OCI-LY7 (cell line): ENCODE data around the gene SLC9C2. TPM values are rescaled to one million over a fixed set of nuclear protein-coding genes. Genes with fewer than 3 reads are reported as not detected.
"Not testable (repeated sequence)": the region's sequence is repeated elsewhere in the genome, so short reads cannot be mapped to it uniquely, and the experiment has no call there.

Source experiments
- BruUV-seq: library from RNA; stranded (reverse); fragments of 400-500 nt; replicated peaks from 2 replicates; lab custom pipeline; 2021; lab: Mats Ljungman, UMichigan
- CTCF ChIA-PET: fragments of 300-600 bp; sonication (Branson Sonifier 250); formaldehyde crosslinking; loops from one replicate; lab custom pipeline; 2022; ENCODE audit warnings: antibody characterized with exemption; ENCODE audit not compliant: unreplicated experiment; lab: Charles Lee
- POLR2A ChIA-PET: fragments of 300-600 bp; sonication (Branson Sonifier 250); formaldehyde crosslinking; loops from one replicate; lab custom pipeline; 2022; ENCODE audit warnings: antibody characterized with exemption; lab: Charles Lee
- DNase-seq: peaks from one replicate; pipeline ENCODE4 v3.0.0-alpha.2; 2015; ENCODE audit warnings: low spot score
- H2AFZ ChIP-seq: fragments of 200-600 bp; sonication (generic), shearing (Covaris generic); 2 replicates; pipeline ENCODE4 v1.6.1; 2014; ENCODE audit warnings: mild to moderate bottlenecking, antibody characterized with exemption, low read length, moderate library complexity
- H3K27ac ChIP-seq: fragments of 200-600 bp; sonication (generic); 2 replicates; pipeline ENCODE4 v1.5.1; 2014; ENCODE audit warnings: mixed run types, low read depth, mild to moderate bottlenecking, moderate library complexity, low read length, inconsistent platforms; ENCODE audit not compliant: poor library complexity, severe bottlenecking
- H3K36me3 ChIP-seq: fragments of 200-600 bp; sonication (generic); 2 replicates; pipeline ENCODE4 v1.6.1; 2014; ENCODE audit warnings: mild to moderate bottlenecking, antibody characterized with exemption, low read length, moderate library complexity, mixed read lengths; ENCODE audit not compliant: insufficient read depth
- H3K4me1 ChIP-seq: fragments of 200-600 bp; sonication (generic); 2 replicates; pipeline ENCODE4 v1.5.1; 2014; ENCODE audit warnings: mild to moderate bottlenecking, low read length; ENCODE audit not compliant: insufficient read depth, poor library complexity, severe bottlenecking
- H3K4me2 ChIP-seq: fragments of 200-600 bp; sonication (generic); 2 replicates; pipeline ENCODE4 v1.6.1; 2014; ENCODE audit warnings: mild to moderate bottlenecking, low read length
- H3K4me3 ChIP-seq: fragments of 200-600 bp; sonication (generic); 2 replicates; pipeline ENCODE4 v1.5.1; 2014; ENCODE audit warnings: mild to moderate bottlenecking, low read depth, low read length; ENCODE audit not compliant: poor library complexity, severe bottlenecking
- H3K79me2 ChIP-seq: fragments of 200-600 bp; sonication (generic); 2 replicates; pipeline ENCODE4 v1.6.1; 2016; ENCODE audit warnings: low read depth, mild to moderate bottlenecking, low read length, moderate library complexity, mixed read lengths; ENCODE audit not compliant: insufficient read depth
- H3K9me2 ChIP-seq: fragments of 200-600 bp; sonication (generic); 2 replicates; pipeline ENCODE4 v1.6.1; 2016; ENCODE audit warnings: mild to moderate bottlenecking, low read length, mixed read lengths; ENCODE audit not compliant: insufficient read depth
- H3K9me3 ChIP-seq: fragments of 200-600 bp; sonication (generic); 2 replicates; pipeline ENCODE4 v1.6.1; 2014; ENCODE audit warnings: mild to moderate bottlenecking, mixed run types, low read length, mixed read lengths
- H4K20me1 ChIP-seq: fragments of 200-600 bp; sonication (generic); 2 replicates; pipeline ENCODE4 v1.6.1; 2014; ENCODE audit warnings: mild to moderate bottlenecking, antibody characterized with exemption, low read length, moderate library complexity, mixed read lengths; ENCODE audit not compliant: insufficient read depth
- EZH2phosphoT487 ChIP-seq: fragments of 200-600 bp; sonication (generic); IDR thresholded peaks from 2 replicates; pipeline ENCODE4 v1.6.1; 2018; ENCODE audit warnings: low read depth, borderline replicate concordance, mild to moderate bottlenecking, mixed run types, antibody characterized with exemption, low read length, moderate library complexity, mixed read lengths
- intact Hi-C: fragments of 100-400 bp; cut with micrococcal nuclease; formaldehyde crosslinking; loops from one replicate; pipeline ENCODE4 v1.10.0; 2022; ENCODE audit not compliant: unreplicated experiment
- total RNA-seq, 2 experiments: library from RNA; depleted of rRNA in 1 of 2; stranded (reverse); fragments of >200 nt in 1 of 2; shearing (Covaris generic) in 1 of 2; gene quantifications; 2 replicates each; pipeline ENCODE4 v1.2.3, GENCODE V29; 2014 to 2022
- TF ChIP-seq, protein P1 (sequence below): fragments of 200-600 bp; sonication (generic); conservative IDR thresholded peaks from 2 replicates; pipeline ENCODE4 v1.5.1; 2014; ENCODE audit warnings: mild to moderate bottlenecking, antibody characterized with exemption, low read length, moderate library complexity, mixed read lengths

Gene SLC9C2
- total RNA-seq, 2 experiments from 2014 or later: not detected

DNA sequence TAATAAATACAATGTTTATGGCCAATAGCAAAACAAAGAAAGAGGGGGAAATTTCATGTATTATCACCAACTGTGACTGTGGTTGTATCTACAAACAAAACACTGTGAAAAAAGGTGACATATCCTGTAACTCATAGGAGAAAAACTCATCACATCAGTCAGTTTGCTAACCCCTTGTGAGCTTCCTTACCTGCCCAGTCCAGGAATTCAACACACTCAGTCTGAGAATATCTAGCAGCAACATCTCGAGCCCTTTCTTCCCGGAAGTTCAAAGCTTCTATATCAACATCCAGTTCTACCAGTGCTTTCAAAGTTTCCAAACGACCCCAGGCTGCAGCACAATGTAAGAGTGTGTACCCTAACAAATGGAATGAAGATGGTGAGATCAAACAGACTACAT lies 43.8 kb upstream of the SLC9C2 start:
- POLR2A ChIA-PET: no interaction called here

GRCh38 chr1:173642450-173643139 lies 39.7 kb upstream of the SLC9C2 start:
- H3K9me2 ChIP-seq, H3K4me1 ChIP-seq, H3K4me2 ChIP-seq, DNase-seq, H3K9me3 ChIP-seq, intact Hi-C loops, CTCF ChIA-PET, H3K4me3 ChIP-seq, BruUV-seq, H4K20me1 ChIP-seq, H3K36me3 ChIP-seq, H2AFZ ChIP-seq, H3K79me2 ChIP-seq, H3K27ac ChIP-seq: not testable (repeated sequence)
- POLR2A ChIA-PET: interaction anchor here (0.7 kb wide), 1 partner anchor 15 kb away, joined by 6 read pairs; no protein-coding TSS in a partner anchor

More for the DNA sequence above, 43.8 kb upstream of the SLC9C2 start:
- DNase-seq: no peak
- H3K4me1 ChIP-seq: no peaks in the 10 kb centered on the region
- intact Hi-C loops: no loop called here
- H2AFZ ChIP-seq: no peak overlapping the region
- TF ChIP-seq, protein P1, sequence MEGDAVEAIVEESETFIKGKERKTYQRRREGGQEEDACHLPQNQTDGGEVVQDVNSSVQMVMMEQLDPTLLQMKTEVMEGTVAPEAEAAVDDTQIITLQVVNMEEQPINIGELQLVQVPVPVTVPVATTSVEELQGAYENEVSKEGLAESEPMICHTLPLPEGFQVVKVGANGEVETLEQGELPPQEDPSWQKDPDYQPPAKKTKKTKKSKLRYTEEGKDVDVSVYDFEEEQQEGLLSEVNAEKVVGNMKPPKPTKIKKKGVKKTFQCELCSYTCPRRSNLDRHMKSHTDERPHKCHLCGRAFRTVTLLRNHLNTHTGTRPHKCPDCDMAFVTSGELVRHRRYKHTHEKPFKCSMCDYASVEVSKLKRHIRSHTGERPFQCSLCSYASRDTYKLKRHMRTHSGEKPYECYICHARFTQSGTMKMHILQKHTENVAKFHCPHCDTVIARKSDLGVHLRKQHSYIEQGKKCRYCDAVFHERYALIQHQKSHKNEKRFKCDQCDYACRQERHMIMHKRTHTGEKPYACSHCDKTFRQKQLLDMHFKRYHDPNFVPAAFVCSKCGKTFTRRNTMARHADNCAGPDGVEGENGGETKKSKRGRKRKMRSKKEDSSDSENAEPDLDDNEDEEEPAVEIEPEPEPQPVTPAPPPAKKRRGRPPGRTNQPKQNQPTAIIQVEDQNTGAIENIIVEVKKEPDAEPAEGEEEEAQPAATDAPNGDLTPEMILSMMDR: no peak
- TF ChIP-seq EZH2phosphoT487: no peak
- no TSS peak for BruUV-seq
- no peaks in the 10 kb centered on the region for H3K9me2 ChIP-seq
- H3K4me3 ChIP-seq: no peak overlapping the region
- H3K79me2 ChIP-seq: no peaks in the 10 kb centered on the region
- H4K20me1 ChIP-seq: no peaks in the 10 kb centered on the region
- no peak overlapping the region for H3K27ac ChIP-seq
- H3K9me3 ChIP-seq: no peaks in the 10 kb centered on the region
- CTCF ChIA-PET: no interaction called here
- no peak overlapping the region for H3K4me2 ChIP-seq
- H3K36me3 ChIP-seq: no peaks in the 10 kb centered on the region

- no peaks in the 10 kb centered on the region for H3K36me3 ChIP-seq
- H4K20me1 ChIP-seq: no peaks in the 10 kb centered on the region
- H3K4me2 ChIP-seq: no peak overlapping the region
- no peak overlapping the region for H3K27ac ChIP-seq
- intact Hi-C loops: no loop called here
- H3K79me2 ChIP-seq: no peaks in the 10 kb centered on the region
- H3K9me2 ChIP-seq: no peaks in the 10 kb centered on the region
- no peak overlapping the region for H3K4me3 ChIP-seq
- no peak for DNase-seq
- TF ChIP-seq EZH2phosphoT487: no peak
- TF ChIP-seq, protein P1: no peak
- CTCF ChIA-PET: no interaction called here
- POLR2A ChIA-PET: interaction anchor here (1.1 kb wide), 1 partner anchor 29 kb away, joined by 4 read pairs; no protein-coding TSS in a partner anchor
- no peaks in the 10 kb centered on the region for H3K4me1 ChIP-seq
- BruUV-seq: no TSS peak
- no peaks in the 10 kb centered on the region for H3K9me3 ChIP-seq
- H2AFZ ChIP-seq: no peak overlapping the region
Measured at GRCh38 chr1:173639102-173639501, 36.2 kb upstream of the SLC9C2 start.
